DOHH2 (cell line): Measurements from ENCODE around the gene SKAP1.

Experiments used
- EZH2phosphoT487 ChIP-seq: fragments of 200-600 bp; sonication (generic); IDR thresholded peaks from 2 replicates; pipeline ENCODE4 v1.6.1; 2017; ENCODE audit warnings: borderline replicate concordance, mild to moderate bottlenecking, antibody characterized with exemption, low read length, moderate library complexity, mixed read lengths
- TF ChIP-seq, protein P1 (sequence below): fragments of 200-600 bp; sonication (generic); IDR thresholded peaks from one replicate; pipeline ENCODE4 v1.5.1; 2014; ENCODE audit warnings: antibody characterized with exemption, mild to moderate bottlenecking, low read depth, low read length; ENCODE audit not compliant: poor library complexity, severe bottlenecking

- TF ChIP-seq, protein P1, sequence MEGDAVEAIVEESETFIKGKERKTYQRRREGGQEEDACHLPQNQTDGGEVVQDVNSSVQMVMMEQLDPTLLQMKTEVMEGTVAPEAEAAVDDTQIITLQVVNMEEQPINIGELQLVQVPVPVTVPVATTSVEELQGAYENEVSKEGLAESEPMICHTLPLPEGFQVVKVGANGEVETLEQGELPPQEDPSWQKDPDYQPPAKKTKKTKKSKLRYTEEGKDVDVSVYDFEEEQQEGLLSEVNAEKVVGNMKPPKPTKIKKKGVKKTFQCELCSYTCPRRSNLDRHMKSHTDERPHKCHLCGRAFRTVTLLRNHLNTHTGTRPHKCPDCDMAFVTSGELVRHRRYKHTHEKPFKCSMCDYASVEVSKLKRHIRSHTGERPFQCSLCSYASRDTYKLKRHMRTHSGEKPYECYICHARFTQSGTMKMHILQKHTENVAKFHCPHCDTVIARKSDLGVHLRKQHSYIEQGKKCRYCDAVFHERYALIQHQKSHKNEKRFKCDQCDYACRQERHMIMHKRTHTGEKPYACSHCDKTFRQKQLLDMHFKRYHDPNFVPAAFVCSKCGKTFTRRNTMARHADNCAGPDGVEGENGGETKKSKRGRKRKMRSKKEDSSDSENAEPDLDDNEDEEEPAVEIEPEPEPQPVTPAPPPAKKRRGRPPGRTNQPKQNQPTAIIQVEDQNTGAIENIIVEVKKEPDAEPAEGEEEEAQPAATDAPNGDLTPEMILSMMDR = no peak
- TF ChIP-seq EZH2phosphoT487 = no peak
Observed at GRCh38 chr17:48095611-48096010, 334.4 kb downstream of the SKAP1 start.
